Measurements from ENCODE around the gene MFAP3. TPM values are rescaled to one million over a fixed set of nuclear protein-coding genes. Genes with fewer than 3 reads are reported as not detected.
"Not testable (repeated sequence)": the region's sequence is repeated elsewhere in the genome, so short reads cannot be mapped to it uniquely, and the experiment has no call there.

The MFAP3 gene
- total and polyA plus RNA-seq, 10 of the 15 experiments (the other 5 are each of a cell fraction or from before 2014, with no cell fraction given) = 2.5 to 22.9 (median 13.4) TPM

GRCh38 chr5:154065971-154066370 lies 27.2 kb downstream of the MFAP3 start:
- Histone ChIP-seq H3K4me2 (ENCODE audit: control insufficient read depth, insufficient read depth) (no peak overlapping the region), H2AFZ (ENCODE audit: control insufficient read depth, low read depth, low read length) (no peak overlapping the region), H3K36me3 (ENCODE audit: control insufficient read depth in 2 of 2, insufficient read depth in 2 of 2, low read length in 1 of 2) (no peaks in the 10 kb centered on the region), H4K20me1 (ENCODE audit: control insufficient read depth, insufficient read depth) (no peaks in the 10 kb centered on the region), H3K27ac (ENCODE audit: control insufficient read depth, insufficient read depth) (no peak overlapping the region), H3K9ac (ENCODE audit: control insufficient read depth, insufficient read depth, low read length) (no peak overlapping the region), H3K79me2 (ENCODE audit: control insufficient read depth, insufficient read depth, low read length) (no peaks in the 10 kb centered on the region), H3K4me3 (no peak overlapping the region), H3K4me1 (ENCODE audit: control insufficient read depth, insufficient read depth, low read length) (no peaks in the 10 kb centered on the region), H3K9me3 (replicated peaks; ENCODE audit: control insufficient read depth, insufficient read depth, low read length) (no peaks in the 10 kb centered on the region; the same call in 2 of the 3 replicates), H3K27me3 (replicated peaks in 1 of 2; ENCODE audit: control insufficient read depth in 2 of 2, insufficient read depth in 2 of 2, low read length in 1 of 2) (no peaks in the 10 kb centered on the region)
- ATAC-seq = no peak
- ChIA-PET CTCF (interaction anchor here (1.2 kb wide), 1 partner anchor 13 kb away, joined by 4 read pairs; no protein-coding TSS in a partner anchor), SMC1A (ENCODE audit: uncharacterized antibody, unreplicated experiment) (interaction anchor here (1.0 to 1.3 kb wide), 2 partner anchors 123 to 339 kb away, joined by 3 to 4 read pairs; no protein-coding TSS in a partner anchor), POLR2A (no interaction called here), RAD21 (ENCODE audit: unreplicated experiment) (no interaction called here)
- in situ Hi-C loops (cut with MboI) (loop anchor here (10.0 kb wide), 1 partner anchor 119 kb away; no protein-coding TSS in a partner anchor), intact Hi-C loops (cut with micrococcal nuclease; ENCODE audit: unreplicated experiment) (no loop called here)
- no TSS peak for BruUV-seq (replicated peaks)
- FAIRE-seq = no peak
- no peak for DNase-seq (ENCODE audit: low read depth, low spot score)
- no peak for TF ChIP-seq NR2C2 (IDR thresholded peaks at IDR 0.05; ENCODE audit: borderline replicate concordance, control insufficient read depth, insufficient read length, low read depth)
- TF ChIP-seq NFYA (IDR thresholded peaks at IDR 0.05; ENCODE audit: borderline replicate concordance, low read depth, low read length) = no peak
- TF ChIP-seq, protein P1, sequence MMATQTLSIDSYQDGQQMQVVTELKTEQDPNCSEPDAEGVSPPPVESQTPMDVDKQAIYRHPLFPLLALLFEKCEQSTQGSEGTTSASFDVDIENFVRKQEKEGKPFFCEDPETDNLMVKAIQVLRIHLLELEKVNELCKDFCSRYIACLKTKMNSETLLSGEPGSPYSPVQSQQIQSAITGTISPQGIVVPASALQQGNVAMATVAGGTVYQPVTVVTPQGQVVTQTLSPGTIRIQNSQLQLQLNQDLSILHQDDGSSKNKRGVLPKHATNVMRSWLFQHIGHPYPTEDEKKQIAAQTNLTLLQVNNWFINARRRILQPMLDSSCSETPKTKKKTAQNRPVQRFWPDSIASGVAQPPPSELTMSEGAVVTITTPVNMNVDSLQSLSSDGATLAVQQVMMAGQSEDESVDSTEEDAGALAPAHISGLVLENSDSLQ (IDR thresholded peaks at IDR 0.05) = no peak
- TF ChIP-seq ZBED1 (IDR thresholded peaks at IDR 0.05; ENCODE audit: borderline replicate concordance) = no peak
- no peak for TF ChIP-seq BACH1 (IDR thresholded peaks at IDR 0.05; ENCODE audit: borderline replicate concordance)
- no peak for TF ChIP-seq RAD21 (IDR thresholded peaks at IDR 0.05; ENCODE audit: insufficient read depth, low read depth, low read length)
- no peak for TF ChIP-seq SMARCA5 (IDR thresholded peaks at IDR 0.05)
- TF ChIP-seq, protein P2, sequence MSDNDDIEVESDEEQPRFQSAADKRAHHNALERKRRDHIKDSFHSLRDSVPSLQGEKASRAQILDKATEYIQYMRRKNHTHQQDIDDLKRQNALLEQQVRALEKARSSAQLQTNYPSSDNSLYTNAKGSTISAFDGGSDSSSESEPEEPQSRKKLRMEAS (IDR thresholded peaks at IDR 0.05; ENCODE audit: low read depth, low read length) = no peak
- TF ChIP-seq RB1 (IDR thresholded peaks at IDR 0.05; ENCODE audit: borderline replicate concordance) = no peak
- no peak for TF ChIP-seq RAD51 (IDR thresholded peaks at IDR 0.05)
- TF ChIP-seq TCF12 (IDR thresholded peaks at IDR 0.05; ENCODE audit: low read depth, low read length) = no peak
- no peak for TF ChIP-seq MEF2B (IDR thresholded peaks at IDR 0.05; ENCODE audit: partially characterized antibody, poor library complexity, severe bottlenecking)
- no peak for TF ChIP-seq PAX5 (IDR thresholded peaks at IDR 0.05; ENCODE audit: borderline replicate concordance, low read depth, low read length)
- TF ChIP-seq POLR2A (IDR thresholded peaks at IDR 0.05; ENCODE audit: low read depth, low read length) = no peak
- no peak for TF ChIP-seq EZH2 (IDR thresholded peaks at IDR 0.05; ENCODE audit: borderline replicate concordance, control insufficient read depth, low read depth, low read length)
- no peak for TF ChIP-seq ZSCAN29 (IDR thresholded peaks at IDR 0.05)
- no peak for TF ChIP-seq NFXL1 (IDR thresholded peaks at IDR 0.05; ENCODE audit: borderline replicate concordance)
- no peak for TF ChIP-seq MTA2 (IDR thresholded peaks at IDR 0.05; ENCODE audit: low read depth)
- no peak for TF ChIP-seq LARP7 (IDR thresholded peaks at IDR 0.05)

- H3K4me2 ChIP-seq (ENCODE audit: control insufficient read depth, insufficient read depth); ATAC-seq; intact Hi-C loops (cut with micrococcal nuclease; ENCODE audit: unreplicated experiment); DNase-seq (ENCODE audit: low read depth, low spot score); H3K79me2 ChIP-seq (ENCODE audit: control insufficient read depth, insufficient read depth, low read length); H3K27ac ChIP-seq (ENCODE audit: control insufficient read depth, insufficient read depth); FAIRE-seq; H4K20me1 ChIP-seq (ENCODE audit: control insufficient read depth, insufficient read depth); H3K9ac ChIP-seq (ENCODE audit: control insufficient read depth, insufficient read depth, low read length); BruUV-seq (replicated peaks); H3K27me3 ChIP-seq (replicated peaks in 1 of 2; ENCODE audit: control insufficient read depth in 2 of 2, insufficient read depth in 2 of 2, low read length in 1 of 2); H3K4me1 ChIP-seq (ENCODE audit: control insufficient read depth, insufficient read depth, low read length); H2AFZ ChIP-seq (ENCODE audit: control insufficient read depth, low read depth, low read length); H3K9me3 ChIP-seq (replicated peaks; ENCODE audit: control insufficient read depth, insufficient read depth, low read length); H3K4me3 ChIP-seq; H3K36me3 ChIP-seq (ENCODE audit: control insufficient read depth in 2 of 2, insufficient read depth in 2 of 2, low read length in 1 of 2): not testable (repeated sequence)
- ChIA-PET POLR2A (interaction anchor here (0.7 kb wide), 1 partner anchor 334 kb away, joined by 3 read pairs; no protein-coding TSS in a partner anchor), SMC1A (ENCODE audit: uncharacterized antibody, unreplicated experiment) (interaction anchor here (0.6 to 4.5 kb wide), 7 partner anchors 12 to 335 kb away, joined by 3 to 24 read pairs (median 3); no protein-coding TSS in a partner anchor), CTCF (interaction anchor here (0.7 to 4.5 kb wide), 7 partner anchors 15 to 350 kb away, joined by 3 to 34 read pairs (median 4); no protein-coding TSS in a partner anchor), RAD21 (ENCODE audit: unreplicated experiment) (interaction anchor here (1.2 to 2.9 kb wide), 2 partner anchors 110 to 335 kb away, joined by 3 to 18 read pairs; no protein-coding TSS in a partner anchor)
- 70% methylated on average over 5 of the region's 5 CpGs for WGBS (ENCODE audit: insufficient coverage, insufficient replicate concordance, low lambda C conversion rate, missing lambda C conversion rate)
- in situ Hi-C loops (cut with MboI) = loop anchor here (5.0 to 10.0 kb wide), 3 partner anchors 115 to 535 kb away; no protein-coding TSS in a partner anchor
Measured at GRCh38 chr5:154069854-154070253, 31.1 kb downstream of the MFAP3 start.

All from GM12878 (cell line).